ENCODE data around the gene ZDHHC14. TPM values are rescaled to one million over a fixed set of nuclear protein-coding genes. Genes with fewer than 3 reads are reported as not detected.
A peak's percentile ranks its signal among the peaks of the same experiment; 100 is the strongest.

ZDHHC14 gene
- total RNA-seq, 3 donors from 2014 or later, result 4.8 to 9.8 (median 8.5) TPM

- Histone ChIP-seq H3K27me3 (no peaks in the 10 kb centered on the region), H3K9me3 (no peaks in the 10 kb centered on the region), H3K4me1 (no peaks in the 10 kb centered on the region), H3K4me3 (no peak overlapping the region), H3K36me3 (no peaks in the 10 kb centered on the region), H3K27ac (no peak overlapping the region)
- intact Hi-C loops (cut with DNase I; ENCODE audit: low total_unique reads), result no loop called here
- DNase-seq (ENCODE audit: low spot score in 2 of 2), result no peak
- TF ChIP-seq, protein P1, sequence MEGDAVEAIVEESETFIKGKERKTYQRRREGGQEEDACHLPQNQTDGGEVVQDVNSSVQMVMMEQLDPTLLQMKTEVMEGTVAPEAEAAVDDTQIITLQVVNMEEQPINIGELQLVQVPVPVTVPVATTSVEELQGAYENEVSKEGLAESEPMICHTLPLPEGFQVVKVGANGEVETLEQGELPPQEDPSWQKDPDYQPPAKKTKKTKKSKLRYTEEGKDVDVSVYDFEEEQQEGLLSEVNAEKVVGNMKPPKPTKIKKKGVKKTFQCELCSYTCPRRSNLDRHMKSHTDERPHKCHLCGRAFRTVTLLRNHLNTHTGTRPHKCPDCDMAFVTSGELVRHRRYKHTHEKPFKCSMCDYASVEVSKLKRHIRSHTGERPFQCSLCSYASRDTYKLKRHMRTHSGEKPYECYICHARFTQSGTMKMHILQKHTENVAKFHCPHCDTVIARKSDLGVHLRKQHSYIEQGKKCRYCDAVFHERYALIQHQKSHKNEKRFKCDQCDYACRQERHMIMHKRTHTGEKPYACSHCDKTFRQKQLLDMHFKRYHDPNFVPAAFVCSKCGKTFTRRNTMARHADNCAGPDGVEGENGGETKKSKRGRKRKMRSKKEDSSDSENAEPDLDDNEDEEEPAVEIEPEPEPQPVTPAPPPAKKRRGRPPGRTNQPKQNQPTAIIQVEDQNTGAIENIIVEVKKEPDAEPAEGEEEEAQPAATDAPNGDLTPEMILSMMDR (IDR thresholded peaks at IDR 0.05), result no peak
- TF ChIP-seq POLR2AphosphoS5 (IDR thresholded peaks at IDR 0.05) (no peak), POLR2A (IDR thresholded peaks at IDR 0.05) (no peak)
Measured at GRCh38 chr6:157611406-157611805, 230.4 kb downstream of the ZDHHC14 start.

DNA sequence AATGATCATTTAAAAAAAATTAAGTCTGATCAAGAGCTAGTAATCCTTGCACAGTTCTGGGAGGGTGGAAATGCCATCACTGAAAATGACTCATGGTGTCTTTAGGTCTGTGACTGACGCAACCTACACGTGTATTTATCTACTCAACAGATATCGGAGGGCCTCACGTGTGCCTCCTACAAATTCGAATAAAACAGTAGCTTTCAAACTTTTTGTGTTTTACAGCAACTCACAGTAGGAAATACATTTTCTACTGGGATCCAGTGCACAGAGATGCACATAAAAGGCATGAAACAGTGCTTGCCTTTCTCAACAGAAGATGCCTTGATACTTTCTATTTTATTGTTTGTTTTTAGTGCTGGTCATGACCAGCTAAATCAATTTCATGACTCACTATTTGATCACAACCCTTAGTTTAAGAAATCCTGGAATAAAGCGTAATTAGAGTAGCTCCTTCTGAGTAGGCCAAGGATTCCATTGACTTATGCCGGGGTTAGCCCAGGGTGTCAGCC, 232.1 kb downstream of the ZDHHC14 start:
- TF ChIP-seq, protein P1 (IDR thresholded peaks at IDR 0.05), result no peak
- no peak for DNase-seq (ENCODE audit: low spot score in 2 of 2)
- H3K4me1 ChIP-seq, result no peaks in the 10 kb centered on the region
- intact Hi-C loops (cut with DNase I; ENCODE audit: low total_unique reads), result no loop called here
- H3K9me3 ChIP-seq, result no peaks in the 10 kb centered on the region
- H3K27ac ChIP-seq, result peak overlapping the region in 1 of 2 donors; percentile 35
- H3K36me3 ChIP-seq, result no peaks in the 10 kb centered on the region
- no peak overlapping the region for H3K4me3 ChIP-seq
- H3K27me3 ChIP-seq, result no peaks in the 10 kb centered on the region

DNA sequence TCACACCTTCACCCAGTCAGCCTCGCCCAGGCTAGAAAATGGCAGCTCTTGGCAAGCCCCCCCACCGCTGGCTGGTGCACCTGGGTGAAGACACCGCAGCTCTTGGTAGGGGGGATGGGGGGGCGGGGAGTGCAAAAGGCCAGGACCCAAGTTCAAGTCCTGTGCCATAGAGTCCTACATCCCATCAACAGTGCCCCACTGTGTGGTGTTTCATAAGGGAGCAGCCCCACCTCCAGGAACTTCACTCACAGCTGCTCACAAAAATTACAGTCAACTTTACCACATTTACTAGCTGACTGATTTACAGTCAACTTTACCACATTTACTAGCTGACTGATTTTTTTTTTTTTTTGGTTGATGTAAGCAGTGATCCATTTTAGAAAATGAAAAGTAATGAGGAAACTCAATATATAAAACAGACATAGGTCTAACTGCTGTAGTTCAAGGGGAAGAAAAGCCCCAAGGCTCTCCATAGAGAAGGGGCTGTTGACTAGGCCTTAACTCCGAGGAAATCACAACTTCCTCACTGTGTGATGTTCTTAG, 233.1 kb downstream of the ZDHHC14 start:
- no peak overlapping the region for H3K4me3 ChIP-seq
- intact Hi-C loops (cut with DNase I; ENCODE audit: low total_unique reads), result no loop called here
- H3K4me1 ChIP-seq, result no peaks in the 10 kb centered on the region
- H3K27me3 ChIP-seq, result no peaks in the 10 kb centered on the region
- no peak overlapping the region for H3K27ac ChIP-seq
- no peaks in the 10 kb centered on the region for H3K9me3 ChIP-seq
- no peak for DNase-seq (ENCODE audit: low spot score in 2 of 2)
- no peaks in the 10 kb centered on the region for H3K36me3 ChIP-seq
- no peak for TF ChIP-seq POLR2AphosphoS5 (IDR thresholded peaks at IDR 0.05)
- TF ChIP-seq POLR2A (IDR thresholded peaks at IDR 0.05), result no peak
- TF ChIP-seq, protein P1 (IDR thresholded peaks at IDR 0.05), result no peak

DNA sequence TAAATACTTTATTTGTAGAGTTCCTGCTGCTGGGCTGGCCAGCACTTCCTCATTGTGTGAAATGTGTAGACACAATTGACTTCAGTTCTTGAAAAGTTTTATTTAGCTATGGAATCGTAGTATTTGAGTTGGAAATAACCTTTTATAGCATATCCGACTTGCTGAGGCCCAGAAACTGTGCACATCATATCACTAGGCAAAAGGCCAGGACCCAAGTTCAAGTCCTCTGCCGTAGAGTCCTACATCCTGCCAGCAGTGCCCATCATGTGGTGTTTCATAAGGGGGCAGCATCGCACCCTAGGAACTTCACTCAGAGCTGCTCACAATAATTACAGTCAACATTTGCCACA, 234.4 kb downstream of the ZDHHC14 start:
- no peaks in the 10 kb centered on the region for H3K27me3 ChIP-seq
- no peak for TF ChIP-seq POLR2A (IDR thresholded peaks at IDR 0.05)
- TF ChIP-seq POLR2AphosphoS5 (IDR thresholded peaks at IDR 0.05), result no peak
- TF ChIP-seq, protein P1 (IDR thresholded peaks at IDR 0.05), result no peak
- H3K4me3 ChIP-seq, result no peak overlapping the region
- no peaks in the 10 kb centered on the region for H3K4me1 ChIP-seq
- H3K9me3 ChIP-seq, result no peaks in the 10 kb centered on the region
- no peaks in the 10 kb centered on the region for H3K36me3 ChIP-seq
- intact Hi-C loops (cut with DNase I; ENCODE audit: low total_unique reads), result no loop called here
- DNase-seq (ENCODE audit: low spot score in 2 of 2), result no peak
- no peak overlapping the region for H3K27ac ChIP-seq

DNA sequence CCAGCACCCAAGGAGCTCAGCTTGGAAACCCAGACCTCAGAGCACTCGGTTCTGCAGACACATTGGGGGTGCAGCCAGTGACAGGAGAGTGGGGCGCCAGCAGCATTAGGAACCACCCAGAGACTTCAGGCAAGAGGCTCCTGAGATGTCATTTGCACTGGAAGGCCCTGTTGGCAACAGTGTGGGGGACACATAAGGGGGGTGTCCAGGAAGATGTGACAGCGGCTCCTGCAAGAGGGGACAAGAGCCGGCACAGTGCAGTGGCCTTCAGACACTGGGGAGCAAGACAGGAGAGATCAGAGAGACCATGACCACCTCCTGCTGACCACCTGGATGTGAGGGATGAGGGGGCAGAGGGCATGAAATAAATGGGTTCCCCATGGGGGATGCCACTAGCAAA, 235.0 kb downstream of the ZDHHC14 start:
- no peak overlapping the region for H3K4me3 ChIP-seq
- no peaks in the 10 kb centered on the region for H3K9me3 ChIP-seq
- TF ChIP-seq POLR2A (IDR thresholded peaks at IDR 0.05) (no peak), POLR2AphosphoS5 (IDR thresholded peaks at IDR 0.05) (no peak)
- TF ChIP-seq, protein P1 (IDR thresholded peaks at IDR 0.05), result no peak
- intact Hi-C loops (cut with DNase I; ENCODE audit: low total_unique reads), result no loop called here
- no peak overlapping the region for H3K27ac ChIP-seq
- H3K36me3 ChIP-seq, result no peaks in the 10 kb centered on the region
- H3K27me3 ChIP-seq, result no peaks in the 10 kb centered on the region
- no peaks in the 10 kb centered on the region for H3K4me1 ChIP-seq
- DNase-seq (ENCODE audit: low spot score in 2 of 2), result no peak
